ENCODE results near the gene SMYD3.

SMYD3 gene

GRCh38 chr1:246203180-246203579 lies 303.9 kb downstream of the SMYD3 start:
- DNase-seq = no peak

- DNase-seq = no peak
Measured at GRCh38 chr1:246200738-246201137, 306.3 kb downstream of the SMYD3 start.

- no peak for DNase-seq
Measured at GRCh38 chr1:246200225-246200624, 306.9 kb downstream of the SMYD3 start.

- DNase-seq = no peak
Measured at GRCh38 chr1:246199086-246199645, 307.9 kb downstream of the SMYD3 start.

- no peak for DNase-seq
Measured at GRCh38 chr1:246198115-246198816, 308.8 kb downstream of the SMYD3 start.

- no peak for DNase-seq
Measured at GRCh38 chr1:246197076-246197475, 310.0 kb downstream of the SMYD3 start.

- no peak for DNase-seq
Measured at GRCh38 chr1:246195296-246195695, 311.8 kb downstream of the SMYD3 start.

- no peak for DNase-seq
Measured at GRCh38 chr1:246193537-246193936, 313.5 kb downstream of the SMYD3 start.

- DNase-seq = no peak
Measured at GRCh38 chr1:246189126-246189525, 318.0 kb downstream of the SMYD3 start.

- no peak for DNase-seq
Measured at GRCh38 chr1:246187834-246188372, 319.2 kb downstream of the SMYD3 start.

GRCh38 chr1:246184503-246184902 lies 322.6 kb downstream of the SMYD3 start:
- DNase-seq = no peak

GRCh38 chr1:246182149-246182851 lies 324.8 kb downstream of the SMYD3 start:
- no peak for DNase-seq

- no peak for DNase-seq
Measured at GRCh38 chr1:246181241-246181640, 325.8 kb downstream of the SMYD3 start.

- DNase-seq = no peak
Measured at GRCh38 chr1:246179401-246179800, 327.7 kb downstream of the SMYD3 start.

GRCh38 chr1:246178717-246179311 lies 328.3 kb downstream of the SMYD3 start:
- no peak for DNase-seq

GRCh38 chr1:246176126-246177024 lies 330.7 kb downstream of the SMYD3 start:
- no peak for DNase-seq

GRCh38 chr1:246170574-246171261 lies 336.4 kb downstream of the SMYD3 start:
- DNase-seq = no peak

GRCh38 chr1:246169486-246169885 lies 337.6 kb downstream of the SMYD3 start:
- no peak for DNase-seq

- no peak for DNase-seq
Measured at GRCh38 chr1:246169019-246169418, 338.1 kb downstream of the SMYD3 start.

- no peak for DNase-seq
Measured at GRCh38 chr1:246166841-246167240, 340.2 kb downstream of the SMYD3 start.

- DNase-seq = no peak
Measured at GRCh38 chr1:246165826-246166709, 341.0 kb downstream of the SMYD3 start.

Measured in kidney glomerular epithelial cell (primary cell).